HepG2 (cell line): ENCODE data around the gene MACROH2A1.

ENCODE experiments used
- SP4 ChIP-seq: sonication (generic); formaldehyde crosslinking; IDR thresholded peaks from 2 replicates; pipeline ENCODE4 v1.8.1; 2023; ENCODE audit warnings: mild to moderate bottlenecking, missing genetic modification reagents
- TF ChIP-seq, protein P1 (sequence below): sonication (generic); formaldehyde crosslinking; IDR thresholded peaks from 2 replicates; pipeline ENCODE4 v1.4.0; 2020; ENCODE audit warnings: missing genetic modification reagents

DNA sequence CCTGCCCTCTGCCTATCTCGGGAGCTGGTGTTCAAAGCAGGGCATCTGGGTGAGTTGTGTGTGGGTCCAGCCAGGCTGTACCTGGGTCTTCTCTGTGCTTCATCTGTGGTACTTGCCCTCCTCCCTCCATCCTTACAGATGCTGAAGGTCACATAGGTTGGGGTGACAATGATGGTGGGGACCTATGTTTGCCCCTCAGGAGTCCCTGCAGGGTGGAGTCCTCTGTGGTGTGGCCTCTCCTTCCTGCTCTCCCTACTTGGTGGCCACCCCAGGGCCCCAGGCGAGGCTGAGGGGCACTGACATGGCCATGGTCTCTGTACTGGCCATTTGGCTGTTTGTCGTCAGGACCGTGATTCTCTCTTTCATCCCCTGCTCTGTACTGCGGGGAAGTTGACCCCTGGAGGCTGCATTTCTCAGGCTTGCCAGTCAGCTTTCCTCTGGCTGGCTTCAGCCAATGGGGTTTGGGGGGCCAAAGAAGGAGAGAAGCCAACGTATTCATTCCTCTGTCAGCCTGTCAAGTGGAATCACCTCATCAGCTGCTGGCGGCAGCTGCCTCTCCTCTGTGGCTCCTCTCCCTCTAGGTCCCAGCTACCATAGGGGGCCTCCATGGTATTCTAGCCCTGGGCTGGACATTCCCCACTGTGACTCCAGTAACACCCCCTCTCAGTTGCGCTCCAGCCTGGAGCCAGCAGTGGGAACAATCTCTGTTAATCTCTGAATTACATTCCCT, 43.6 kb upstream of the MACROH2A1 start:
- TF ChIP-seq, protein P1, sequence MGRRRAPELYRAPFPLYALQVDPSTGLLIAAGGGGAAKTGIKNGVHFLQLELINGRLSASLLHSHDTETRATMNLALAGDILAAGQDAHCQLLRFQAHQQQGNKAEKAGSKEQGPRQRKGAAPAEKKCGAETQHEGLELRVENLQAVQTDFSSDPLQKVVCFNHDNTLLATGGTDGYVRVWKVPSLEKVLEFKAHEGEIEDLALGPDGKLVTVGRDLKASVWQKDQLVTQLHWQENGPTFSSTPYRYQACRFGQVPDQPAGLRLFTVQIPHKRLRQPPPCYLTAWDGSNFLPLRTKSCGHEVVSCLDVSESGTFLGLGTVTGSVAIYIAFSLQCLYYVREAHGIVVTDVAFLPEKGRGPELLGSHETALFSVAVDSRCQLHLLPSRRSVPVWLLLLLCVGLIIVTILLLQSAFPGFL (CRISPR knock-in tag) = no peak
- no peak for TF ChIP-seq SP4 (CRISPR knock-in tag)
